HCT116 (cell line): Measurements from ENCODE around the gene TMEM51. TPM values are rescaled to one million over a fixed set of nuclear protein-coding genes. Genes with fewer than 3 reads are reported as not detected.

Experiments used
- ATAC-seq: fragments of 200-7000 bp; cut with Tn5 transposase; 2 replicates; pipeline ENCODE4 v1.9.1; 2020; ENCODE audit warnings: mild to moderate bottlenecking, moderate library complexity
- BruUV-seq: library from RNA; stranded (reverse); fragments of 400-500 nt; replicated peaks from 2 replicates; lab custom pipeline; 2021; lab: Mats Ljungman, UMichigan
- CTCF ChIA-PET: fragments of 300-600 bp; sonication (Branson Sonifier 250); formaldehyde crosslinking; loops from one replicate; lab custom pipeline; 2021; ENCODE audit warnings: antibody characterized with exemption; lab: Charles Lee
- POLR2A ChIA-PET: fragments of 300-600, 350-600 bp; sonication (Branson Sonifier 250); formaldehyde crosslinking; loops from one replicate; lab custom pipeline; 2021; ENCODE audit warnings: antibody characterized with exemption; lab: Charles Lee
- RAD21 ChIA-PET, 2 experiments: fragments of 300-600 bp; sonication (Branson Sonifier 250); formaldehyde crosslinking; loops; one replicate each; lab custom pipeline; 2023; ENCODE audit warnings: low total read pairs in 2 of 2; ENCODE audit not compliant: uncharacterized antibody in 2 of 2, unreplicated experiment in 2 of 2, low non-redundant PET in 1 of 2; lab: Charles Lee
- DNase-seq: peaks from one replicate; pipeline ENCODE4 v3.0.0-alpha.2; 2010; ENCODE audit warnings: low read depth, low spot score
- H2AFZ ChIP-seq: fragments of 200-600 bp; shearing (Covaris generic), sonication (generic); 2 replicates; pipeline ENCODE4 v1.6.1; 2017; ENCODE audit warnings: low read depth, mixed run types, mixed read lengths, antibody characterized with exemption, low read length; ENCODE audit not compliant: poor library complexity, severe bottlenecking
- H3K27ac ChIP-seq: 2 replicates; pipeline ENCODE4 v1.5.1; 2012; ENCODE audit warnings: low read depth, low read length
- H3K27me3 ChIP-seq: fragments of 200-600 bp; sonication (generic); 2 replicates; pipeline ENCODE4 v1.6.1; 2016; ENCODE audit warnings: mixed run types, low read length, mixed read lengths; ENCODE audit not compliant: insufficient read depth
- H3K36me3 ChIP-seq, 2 experiments: fragments of 200-500 bp in 1 of 2; fragments of 200-600 bp in 1 of 2; sonication (Bioruptor generic) in 1 of 2; sonication (generic) in 1 of 2; 2 replicates each; pipeline versions ENCODE4 v1.5.1 to v1.6.1; 2014 to 2016; ENCODE audit warnings: low read length in 2 of 2, inconsistent platforms in 1 of 2, mixed read lengths in 1 of 2, mixed run types in 1 of 2; ENCODE audit not compliant: insufficient read depth in 2 of 2, control insufficient read depth in 1 of 2
- H3K4me1 ChIP-seq, 2 experiments: fragments of 200-600 bp in 1 of 2; sonication (generic) in 1 of 2; 2 replicates each; pipeline versions ENCODE4 v1.5.1 to v1.6.1; 2012 to 2017; ENCODE audit warnings: low read length in 2 of 2, inconsistent platforms in 1 of 2, mild to moderate bottlenecking in 1 of 2, mixed read lengths in 1 of 2, mixed run types in 1 of 2, moderate library complexity in 1 of 2; ENCODE audit not compliant: insufficient read depth in 2 of 2, control insufficient read depth in 1 of 2
- H3K4me2 ChIP-seq: fragments of 200-600 bp; sonication (generic); 2 replicates; pipeline ENCODE4 v1.6.1; 2017; ENCODE audit warnings: mixed run types, low read length, mixed read lengths
- H3K4me3 ChIP-seq, 2 experiments: fragments of 200-600 bp in 1 of 2; sonication (generic) in 1 of 2; replicated peaks in 1 of 2; 2 replicates each; pipeline ENCODE4 v1.5.1; 2011 to 2016; ENCODE audit warnings: low read length in 2 of 2, control low read depth in 1 of 2, low read depth in 1 of 2, mild to moderate bottlenecking in 1 of 2, mixed read lengths in 1 of 2, mixed run types in 1 of 2
- H3K79me2 ChIP-seq: fragments of 200-600 bp; sonication (generic); 2 replicates; pipeline ENCODE4 v1.6.1; 2017; ENCODE audit warnings: mild to moderate bottlenecking, mixed run types, low read length, moderate library complexity, mixed read lengths; ENCODE audit not compliant: insufficient read depth
- H3K9ac ChIP-seq: fragments of 200-600 bp; sonication (generic); 2 replicates; pipeline ENCODE4 v1.6.1; 2016; ENCODE audit warnings: low read length, mixed read lengths
- H3K9me2 ChIP-seq: fragments of 200-600 bp; sonication (generic), shearing (Covaris generic); 2 replicates; pipeline ENCODE4 v1.6.1; 2017; ENCODE audit warnings: mixed run types, mild to moderate bottlenecking, moderate library complexity; ENCODE audit not compliant: insufficient read depth
- H3K9me3 ChIP-seq, 2 experiments: fragments of 200-500 bp in 1 of 2; fragments of 200-600 bp in 1 of 2; sonication (Bioruptor generic) in 1 of 2; sonication (generic) in 1 of 2; 2 replicates each; pipeline ENCODE4 v1.6.1; 2014 to 2017; ENCODE audit warnings: low read length in 2 of 2, mixed read lengths in 2 of 2, inconsistent platforms in 1 of 2, low read depth in 1 of 2, mild to moderate bottlenecking in 1 of 2, mixed run types in 1 of 2, moderate library complexity in 1 of 2; ENCODE audit not compliant: control insufficient read depth in 1 of 2, insufficient read depth in 1 of 2
- H4K20me1 ChIP-seq: fragments of 200-600 bp; sonication (generic), shearing (Covaris generic); 2 replicates; pipeline ENCODE4 v1.6.1; 2017; ENCODE audit warnings: mixed run types, mild to moderate bottlenecking, moderate library complexity; ENCODE audit not compliant: insufficient read depth
- CEBPB ChIP-seq: IDR thresholded peaks from 2 replicates; pipeline ENCODE4 v1.6.1; 2012; ENCODE audit warnings: low read depth
- CTCF ChIP-seq, 3 experiments: fragments of 200-600 bp in 1 of 3; sonication (generic) in 1 of 3; IDR thresholded peaks in 2 of 3; conservative IDR thresholded peaks in 1 of 3; 2 replicates each; pipeline ENCODE4 v1.5.1; 2012 to 2017; ENCODE audit warnings: low read depth in 2 of 3, low read length in 2 of 3, antibody characterized with exemption in 1 of 3, borderline replicate concordance in 1 of 3, control low read depth in 1 of 3, mild to moderate bottlenecking in 1 of 3, mixed read lengths in 1 of 3, mixed run types in 1 of 3, moderate library complexity in 1 of 3; ENCODE audit not compliant: insufficient read depth in 1 of 3
- EGR1 ChIP-seq: IDR thresholded peaks from 2 replicates; pipeline ENCODE4 v1.6.1; 2012; ENCODE audit warnings: low read depth
- ELF1 ChIP-seq: IDR thresholded peaks from 2 replicates; pipeline ENCODE4 v1.6.1; 2012; ENCODE audit warnings: low read depth, borderline replicate concordance
- EZH2 ChIP-seq: fragments of 200-600 bp; sonication (generic); IDR thresholded peaks from 2 replicates; pipeline ENCODE4 v1.6.1; 2017; ENCODE audit warnings: antibody characterized with exemption, mixed run types
- JUND ChIP-seq: IDR thresholded peaks from 2 replicates; pipeline ENCODE4 v1.6.1; 2012
- POLR2A ChIP-seq: IDR thresholded peaks from 2 replicates; pipeline ENCODE4 v1.7.0; 2011; ENCODE audit warnings: borderline replicate concordance; ENCODE audit not compliant: insufficient read depth, insufficient read length; ENCODE audit errors: extremely low read depth
- SRF ChIP-seq: IDR thresholded peaks from 2 replicates; pipeline ENCODE4 v1.6.1; 2012; ENCODE audit warnings: low read depth
- TCF7L2 ChIP-seq: IDR thresholded peaks from 2 replicates; pipeline ENCODE4 v1.7.0; 2011; ENCODE audit warnings: borderline replicate concordance, inconsistent platforms; ENCODE audit not compliant: insufficient read depth, insufficient read length; ENCODE audit errors: extremely low read depth
- YY1 ChIP-seq: IDR thresholded peaks from 2 replicates; pipeline ENCODE4 v1.6.1; 2011; ENCODE audit warnings: low read length, low read depth, moderate library complexity, mild to moderate bottlenecking; ENCODE audit not compliant: insufficient replicate concordance; ENCODE audit errors: extremely low read depth
- ZFX ChIP-seq: fragments of 450-650 bp; IDR thresholded peaks from 2 replicates; pipeline ENCODE4 v1.6.1; 2017
- ZNF274 ChIP-seq: fragments of 200-500 bp; sonication (Bioruptor generic); IDR thresholded peaks from 2 replicates; pipeline ENCODE4 v1.6.1; 2014; ENCODE audit warnings: mild to moderate bottlenecking, low read depth, low read length, inconsistent platforms
- intact Hi-C: fragments of 100-400 bp; cut with micrococcal nuclease; formaldehyde crosslinking; loops from 2 replicates; pipeline ENCODE4 v1.10.0; 2022
- total RNA-seq: library from RNA; stranded (reverse); gene quantifications from one replicate; pipeline ENCODE4 v1.2.1, GENCODE V29; 2021; ENCODE audit not compliant: unreplicated experiment

TMEM51 gene
- total RNA-seq, 1 experiment from 2014 or later, result 16.6 TPM

DNA sequence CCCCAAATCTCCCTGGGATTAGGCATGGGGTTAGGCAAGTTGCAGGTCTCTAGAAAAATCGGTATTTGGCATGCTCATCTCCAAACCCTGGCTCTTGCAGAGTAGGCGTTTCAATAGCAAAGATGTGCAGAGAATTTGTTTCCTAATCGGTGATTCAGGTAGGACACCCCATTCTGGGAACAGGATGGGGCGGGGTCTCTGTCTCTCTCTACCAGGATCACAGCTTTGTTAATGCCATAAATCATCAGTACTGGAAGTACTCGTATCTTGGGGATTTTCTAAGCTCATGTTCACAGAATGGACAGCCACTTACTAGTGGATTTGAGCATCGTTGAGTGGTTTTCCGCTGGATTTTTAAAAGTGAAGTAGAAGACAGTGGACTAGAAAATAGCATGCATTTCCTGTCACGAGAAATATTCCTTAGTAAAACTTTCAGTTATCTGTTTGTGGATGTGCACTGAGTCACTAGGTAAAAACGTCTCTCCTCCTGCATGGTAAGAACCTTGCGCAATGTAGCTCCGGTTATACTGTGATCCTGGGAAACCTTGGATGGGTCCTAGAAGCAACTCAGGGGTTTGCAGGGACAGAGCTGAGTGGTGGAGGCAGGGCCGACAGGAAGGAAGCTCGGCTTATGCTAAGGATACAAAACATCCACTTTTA lies 5.1 kb downstream of the TMEM51 start:
- POLR2A ChIA-PET, result interaction anchor here (1.3 kb wide), 1 partner anchor 10 kb away, joined by 3 read pairs; no protein-coding TSS in a partner anchor
- DNase-seq (no peak), ATAC-seq (no peak)
- Histone ChIP-seq H3K9me3 (no peaks in the 10 kb centered on the region), H3K36me3 (no peaks in the 10 kb centered on the region), H2AFZ (no peak overlapping the region), H3K4me3 (no peak overlapping the region), H3K9ac (no peak overlapping the region), H3K4me2 (no peak overlapping the region), H3K9me2 (no peaks in the 10 kb centered on the region), H3K79me2 (peaks cover 94% of the 10 kb centered on the region), H3K4me1 (peaks cover 10 to 44% of the 10 kb centered on the region in 2 experiments; a peak in 3 of 4 replicates), H4K20me1 (no peaks in the 10 kb centered on the region; the same call in 1 of the 2 replicates), H3K27ac (no peak overlapping the region), H3K27me3 (no peaks in the 10 kb centered on the region)
- RAD21 ChIA-PET, result no interaction called here
- intact Hi-C loops, result no loop called here
- TF ChIP-seq CTCF (IDR thresholded peaks at IDR 0.05 in 2 of 3, conservative IDR thresholded peaks at IDR 0.05 in 1 of 3; ENCODE audit: borderline replicate concordance in 1 of 3, insufficient read depth in 1 of 3, low read depth in 2 of 3, low read length in 2 of 3), result no peak
- TF ChIP-seq ZNF274, result no peak
- no TSS peak for BruUV-seq
- CTCF ChIA-PET, result no interaction called here

GRCh38 chr1:15159166-15159555 lies 5.6 kb downstream of the TMEM51 start:
- Histone ChIP-seq H3K4me3 (no peak overlapping the region), H3K9me2 (no peaks in the 10 kb centered on the region), H3K27ac (no peak overlapping the region), H3K9me3 (no peaks in the 10 kb centered on the region), H3K79me2 (peaks cover 96% of the 10 kb centered on the region), H3K27me3 (no peaks in the 10 kb centered on the region), H3K4me2 (no peak overlapping the region), H3K36me3 (no peaks in the 10 kb centered on the region), H3K4me1 (peaks cover 10 to 43% of the 10 kb centered on the region in 2 experiments; a peak in 3 of 4 replicates), H4K20me1 (no peaks in the 10 kb centered on the region; the same call in 1 of the 2 replicates), H2AFZ (no peak overlapping the region), H3K9ac (no peak overlapping the region)
- ATAC-seq (no peak), DNase-seq (no peak)
- intact Hi-C loops, result no loop called here
- ChIA-PET RAD21 (no interaction called here), CTCF (no interaction called here), POLR2A (no interaction called here)
- no TSS peak for BruUV-seq
- TF ChIP-seq TCF7L2 (no peak), EZH2 (no peak), JUND (no peak), YY1 (no peak), CEBPB (no peak), SRF (no peak), POLR2A (no peak), EGR1 (no peak), ZFX (no peak), ELF1 (no peak), ZNF274 (no peak)
